HG03558 (cell line): ENCODE data around the gene SHB.
A peak's percentile ranks its signal among the peaks of the same experiment; 100 is the strongest.

Experiments used
- ATAC-seq: cut with Tn5 transposase; IDR thresholded peaks from one replicate; pipeline ENCODE4 v1.9.1; 2021; ENCODE audit warnings: moderate number of reproducible peaks; ENCODE audit not compliant: unreplicated experiment; ENCODE audit errors: extremely low read depth

The SHB gene, protein sequence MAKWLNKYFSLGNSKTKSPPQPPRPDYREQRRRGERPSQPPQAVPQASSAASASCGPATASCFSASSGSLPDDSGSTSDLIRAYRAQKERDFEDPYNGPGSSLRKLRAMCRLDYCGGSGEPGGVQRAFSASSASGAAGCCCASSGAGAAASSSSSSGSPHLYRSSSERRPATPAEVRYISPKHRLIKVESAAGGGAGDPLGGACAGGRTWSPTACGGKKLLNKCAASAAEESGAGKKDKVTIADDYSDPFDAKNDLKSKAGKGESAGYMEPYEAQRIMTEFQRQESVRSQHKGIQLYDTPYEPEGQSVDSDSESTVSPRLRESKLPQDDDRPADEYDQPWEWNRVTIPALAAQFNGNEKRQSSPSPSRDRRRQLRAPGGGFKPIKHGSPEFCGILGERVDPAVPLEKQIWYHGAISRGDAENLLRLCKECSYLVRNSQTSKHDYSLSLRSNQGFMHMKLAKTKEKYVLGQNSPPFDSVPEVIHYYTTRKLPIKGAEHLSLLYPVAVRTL

DNA sequence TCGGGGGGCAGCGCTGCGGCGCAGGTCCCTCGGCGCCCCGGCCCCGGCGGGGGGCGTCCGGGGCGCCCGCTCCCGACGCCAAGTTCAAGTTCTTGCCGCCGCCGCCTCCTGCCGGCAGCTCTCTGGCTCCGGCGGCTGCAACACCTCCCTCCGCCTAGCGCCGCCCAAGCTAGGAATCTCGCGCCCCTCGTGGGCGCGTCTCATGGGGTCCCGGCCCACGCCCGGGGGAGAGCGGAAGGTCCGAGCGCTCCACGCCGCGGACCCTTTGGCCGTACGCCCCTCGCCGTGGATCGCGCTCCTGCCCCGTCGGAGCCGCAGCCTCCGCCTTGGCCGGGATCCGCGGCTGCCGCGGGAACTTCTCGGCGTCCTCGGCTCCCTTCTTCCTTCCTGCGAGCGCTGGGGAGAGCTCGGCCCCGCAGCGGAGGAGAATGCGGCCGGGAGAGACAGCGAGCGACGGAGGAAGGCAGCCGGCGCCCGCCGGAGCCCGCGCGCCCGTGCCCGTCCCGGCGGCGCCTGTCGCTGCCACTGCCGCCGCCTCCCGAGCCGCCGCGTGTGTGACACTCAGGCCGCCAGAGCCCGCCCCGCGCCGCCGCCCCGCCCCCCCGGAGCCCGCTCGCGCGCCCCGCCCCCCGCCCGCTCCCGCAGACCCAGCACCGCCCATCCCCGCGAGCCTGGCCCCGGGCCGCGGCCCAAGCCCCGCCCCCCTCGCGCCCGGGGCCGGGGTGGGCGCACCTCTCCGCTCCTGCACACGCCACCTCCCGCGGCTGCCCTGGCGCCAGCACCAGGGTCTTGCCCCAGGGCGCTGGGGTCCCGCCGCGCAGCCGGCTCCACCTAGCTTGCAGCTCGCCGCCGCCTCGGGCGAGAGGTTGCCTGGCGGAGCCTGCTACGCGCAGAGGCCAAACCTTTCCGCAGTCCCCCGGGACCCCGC, at the start of gene SHB:
SHB (minus strand) TSS at position 527 of the 928 bp plus-strand sequence. CDS start 582 bp downstream, outside the sequence.
- ATAC-seq, result no peak

DNA sequence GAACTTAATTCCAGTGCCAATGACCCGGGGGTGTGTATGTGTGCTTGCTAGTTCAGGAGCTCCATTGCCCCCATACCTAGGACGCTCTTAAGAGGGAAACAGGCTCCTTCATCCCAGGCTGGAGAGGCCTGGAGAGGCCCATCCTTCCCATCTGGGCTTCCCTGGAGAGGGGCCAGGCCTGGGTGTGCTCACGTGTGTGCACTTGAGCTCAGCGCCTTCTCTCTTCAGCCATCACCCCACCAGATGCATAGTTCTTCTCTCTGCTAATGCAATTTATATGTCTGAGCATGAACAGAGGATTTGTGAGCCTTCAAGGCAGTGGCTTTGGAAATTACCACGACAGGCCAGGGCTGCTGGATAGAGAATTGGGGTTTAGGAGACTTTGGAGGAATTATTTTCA, 48.6 kb upstream of the SHB start:
- ATAC-seq, result no peak

GRCh38 chr9:38114905-38115304, 45.9 kb upstream of the SHB start:
- ATAC-seq, result no peak

GRCh38 chr9:38112456-38112855, 43.4 kb upstream of the SHB start:
- ATAC-seq, result no peak

- ATAC-seq, result no peak
These were observed 43.0 kb upstream of the SHB start for GRCh38 chr9:38112049-38112448.

DNA sequence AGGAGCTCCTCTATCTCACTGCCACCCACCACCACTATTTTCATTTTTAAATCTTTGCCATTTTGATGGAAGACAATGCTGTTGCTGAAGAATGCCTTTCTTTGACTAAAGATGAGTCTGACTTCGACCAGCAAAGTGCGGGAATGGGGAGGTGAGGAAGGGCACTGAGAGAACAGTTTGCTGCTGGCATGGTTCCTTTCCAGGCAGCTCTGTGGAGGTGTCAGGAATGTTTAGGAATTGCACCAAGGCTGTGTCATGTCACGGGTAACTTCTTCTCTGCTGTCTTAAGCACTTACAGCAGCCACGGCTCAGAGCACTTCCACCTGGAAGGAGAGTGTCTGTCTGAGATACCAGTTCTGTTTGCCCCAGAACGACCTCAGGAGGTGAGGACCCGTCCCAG, 41.4 kb upstream of the SHB start:
- ATAC-seq, result no peak

DNA sequence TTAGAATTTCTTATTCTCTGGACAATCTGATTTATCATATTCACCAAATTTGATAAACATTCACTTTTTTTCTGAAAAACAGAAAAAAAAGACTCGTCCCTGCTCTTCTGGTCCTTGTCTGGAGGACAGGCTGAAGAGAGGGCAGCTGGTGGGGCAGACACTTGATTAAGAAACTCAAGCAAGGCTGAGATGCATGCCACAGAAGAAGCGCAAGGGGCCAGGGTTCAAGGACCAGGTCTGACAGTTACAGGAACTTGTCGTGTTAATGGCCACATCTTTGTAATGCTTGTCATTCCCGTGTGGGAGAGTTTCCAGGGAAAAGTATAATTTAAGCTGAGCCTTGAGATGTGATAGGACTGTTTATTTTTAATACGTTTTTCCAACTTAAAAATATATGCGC, 40.6 kb upstream of the SHB start:
- no peak for ATAC-seq

- ATAC-seq, result no peak
These were observed 39.3 kb upstream of the SHB start for GRCh38 chr9:38108326-38108725.

DNA sequence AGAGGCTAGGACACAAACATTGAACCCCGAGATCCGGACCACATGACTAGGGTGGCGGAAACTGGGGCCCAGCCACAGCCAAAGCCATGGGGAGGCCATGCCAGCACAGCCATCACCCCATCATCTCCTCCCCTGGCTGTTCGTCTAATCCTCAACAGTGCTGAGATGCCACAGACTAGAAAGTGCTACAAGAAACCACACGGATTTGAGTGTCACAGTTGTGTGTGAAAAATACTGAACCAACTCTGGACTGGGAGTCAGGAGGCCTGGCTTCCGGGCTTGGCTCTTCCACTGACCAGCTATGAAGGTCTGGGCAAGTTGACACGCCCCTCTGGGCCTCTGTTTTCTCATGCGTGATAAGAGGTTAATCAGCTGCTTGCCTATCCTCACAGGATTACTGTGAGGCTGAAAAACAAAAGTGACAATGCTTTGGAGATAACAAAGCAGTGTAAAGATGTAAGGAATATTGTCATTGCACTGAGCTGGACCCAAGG, 38.8 kb upstream of the SHB start:
- ATAC-seq, result no peak

GRCh38 chr9:38107405-38107804, 38.4 kb upstream of the SHB start:
- no peak for ATAC-seq

- no peak for ATAC-seq
These were observed 37.5 kb upstream of the SHB start for GRCh38 chr9:38106488-38106887.

DNA sequence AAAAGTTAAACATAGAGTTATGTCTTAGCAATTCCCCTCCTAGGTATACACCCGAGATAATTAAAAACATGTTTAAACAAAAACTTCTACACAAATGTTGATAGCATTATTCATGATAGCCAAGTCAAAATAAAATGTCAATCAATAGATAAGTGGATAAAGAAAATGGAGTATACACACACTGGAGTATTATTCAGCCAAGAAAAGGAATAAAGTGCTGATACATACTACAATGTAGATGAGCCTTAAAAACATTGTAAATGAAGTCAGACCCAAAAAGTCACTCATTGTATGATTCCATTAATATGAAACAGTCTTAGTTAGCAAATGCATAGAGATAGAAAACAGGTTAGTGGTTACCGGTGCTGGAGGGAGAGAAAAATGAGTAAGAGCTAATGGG, 34.3 kb upstream of the SHB start:
- ATAC-seq, result no peak

- ATAC-seq, result no peak
These were observed 32.4 kb upstream of the SHB start for GRCh38 chr9:38101423-38101822.

DNA sequence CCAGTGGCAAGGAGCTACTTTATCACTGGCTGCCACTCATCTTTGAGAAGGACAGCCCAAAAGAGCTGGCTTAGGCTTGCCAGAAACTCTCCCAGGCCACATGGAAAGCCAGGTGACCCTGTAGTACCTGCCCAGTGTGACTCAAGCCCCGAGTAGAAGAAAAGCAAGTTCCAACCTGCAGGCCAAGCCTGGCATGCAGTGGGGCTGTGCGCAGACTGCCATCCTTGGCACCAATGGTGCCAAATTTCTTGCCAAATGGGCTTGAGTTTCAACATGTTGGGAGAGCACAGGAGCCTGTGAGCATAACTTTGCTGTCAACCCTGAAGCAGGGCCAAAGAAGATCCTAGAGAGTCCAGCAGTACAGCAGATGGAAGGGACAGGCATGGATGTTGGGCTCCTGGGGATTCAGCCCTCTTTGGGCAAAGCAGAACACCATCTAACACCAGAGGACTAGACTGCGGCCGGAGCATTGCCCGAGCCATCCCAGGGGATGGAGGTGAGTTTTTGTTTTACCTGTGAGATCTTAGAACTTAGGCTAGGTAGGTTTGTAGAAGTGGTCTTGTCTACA, 27.3 kb upstream of the SHB start:
- ATAC-seq, result no peak

GRCh38 chr9:38094165-38094564, 25.1 kb upstream of the SHB start:
- no peak for ATAC-seq

GRCh38 chr9:38092656-38093055, 23.6 kb upstream of the SHB start:
- no peak for ATAC-seq

DNA sequence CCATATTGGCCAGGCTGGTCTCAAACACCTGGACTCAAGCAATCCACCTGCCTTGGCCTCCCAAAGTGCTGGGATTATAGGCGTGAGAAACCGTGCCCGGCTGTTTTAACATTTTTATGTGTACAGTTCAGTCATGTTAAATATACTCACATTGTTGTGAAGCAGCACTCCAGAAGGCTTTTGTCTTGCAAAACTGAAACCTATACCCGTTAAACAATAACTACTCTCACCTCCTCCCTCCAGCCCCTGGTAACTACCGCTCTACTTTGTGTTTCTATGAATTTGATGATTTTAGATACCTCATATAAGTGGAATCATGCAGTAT, 23.1 kb upstream of the SHB start:
- ATAC-seq, result no peak

DNA sequence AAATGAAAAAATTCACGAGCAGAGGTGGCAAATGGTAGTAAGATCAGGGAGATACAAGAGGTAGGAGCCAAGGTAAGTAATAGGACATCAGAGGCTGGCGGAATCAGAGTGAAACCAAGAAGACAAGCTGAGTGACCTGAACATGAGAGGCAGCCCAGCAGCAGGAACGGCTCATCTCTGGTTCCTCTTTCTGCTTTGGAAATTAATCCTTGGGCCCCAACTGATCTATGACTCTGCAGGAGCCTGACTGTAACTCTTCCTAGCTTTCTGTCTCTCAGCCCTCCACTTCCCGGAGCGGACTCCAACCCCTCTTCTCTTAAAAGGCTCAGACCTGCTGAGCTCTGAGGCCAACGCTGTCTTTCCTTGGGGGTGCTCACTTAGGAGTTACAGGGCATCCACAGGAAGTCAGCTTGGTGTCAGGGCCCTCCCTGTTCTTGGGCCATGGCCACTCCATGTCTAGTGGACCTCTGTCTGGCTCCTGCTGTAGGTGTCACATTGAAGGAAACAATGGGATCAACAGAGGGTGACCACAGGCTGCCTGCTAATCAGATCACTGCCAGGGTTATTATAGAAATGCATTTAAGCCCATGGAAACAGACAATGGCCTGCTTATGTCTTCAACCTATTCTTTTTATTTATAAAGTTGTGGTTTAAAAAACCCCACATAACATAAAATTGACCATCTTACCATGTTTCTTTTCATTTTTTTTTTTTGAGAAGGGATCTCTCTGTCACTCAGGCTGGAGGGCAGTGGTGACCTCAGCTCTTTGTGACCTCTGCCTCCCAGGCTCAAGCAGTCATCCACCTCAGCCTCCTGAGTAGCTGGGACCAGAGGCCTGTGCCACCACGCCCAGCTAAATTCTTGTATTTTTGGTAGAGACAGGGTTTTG, 22.5 kb upstream of the SHB start:
- ATAC-seq, result peak; percentile 43

- no peak for ATAC-seq
These were observed 21.1 kb upstream of the SHB start for GRCh38 chr9:38090170-38090569.
